NCI-H446 treated with DMSO at 0.1 percent for 48 hours (cell line): Measurements from ENCODE around the gene CDH16.
"Not testable (repeated sequence)": the region's sequence is repeated elsewhere in the genome, so short reads cannot be mapped to it uniquely, and the experiment has no call there.

Experiments used
- DNase-seq: peaks from one replicate; lab custom pipeline; 2025; lab: John Stamatoyannopoulos, UW

CDH16 gene

GRCh38 chr16:66910175-66910940, 8.3 kb downstream of the CDH16 start:
- no peak for DNase-seq

DNA sequence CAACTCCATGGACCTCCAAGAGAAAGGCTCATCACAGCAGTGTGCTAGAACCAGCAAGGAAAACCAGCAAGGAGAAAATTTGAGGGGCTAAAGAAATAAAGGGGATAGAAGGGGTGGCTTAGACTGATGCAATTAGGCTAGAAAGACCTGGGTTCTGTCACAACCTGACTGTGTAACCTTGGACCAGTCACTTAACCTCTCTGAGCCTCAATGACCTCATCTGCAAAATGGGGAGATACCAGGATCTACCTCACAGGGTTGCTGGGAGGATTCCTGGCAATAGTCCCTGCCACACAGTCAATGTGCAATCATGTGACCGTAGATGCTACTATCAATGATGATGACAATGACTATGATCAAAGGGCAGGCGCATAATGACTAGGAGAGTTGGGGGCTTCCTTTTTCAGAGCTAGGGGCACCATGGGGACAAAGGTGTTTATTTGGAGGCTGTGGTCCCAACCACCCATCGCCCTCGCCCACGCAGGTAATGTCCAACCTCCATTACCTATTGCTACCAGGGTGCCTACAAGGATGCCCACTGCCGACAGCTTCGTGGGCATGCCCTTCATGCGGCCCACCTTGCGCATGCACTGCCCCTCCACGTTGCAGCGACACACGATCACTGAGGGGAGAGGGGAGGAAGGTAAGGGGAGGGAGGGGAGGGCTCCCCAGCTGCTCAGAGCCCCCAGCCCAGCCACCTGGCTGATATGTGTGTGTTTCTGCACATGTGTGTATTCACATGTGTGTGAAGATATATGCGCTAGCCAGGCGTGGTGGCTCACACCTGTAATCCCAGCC, 9.7 kb downstream of the CDH16 start:
- no peak for DNase-seq

- no peak for DNase-seq
Observed at GRCh38 chr16:66908116-66908515, 10.6 kb downstream of the CDH16 start.

- DNase-seq: no peak
Observed at GRCh38 chr16:66906916-66907836, 11.5 kb downstream of the CDH16 start.

DNA sequence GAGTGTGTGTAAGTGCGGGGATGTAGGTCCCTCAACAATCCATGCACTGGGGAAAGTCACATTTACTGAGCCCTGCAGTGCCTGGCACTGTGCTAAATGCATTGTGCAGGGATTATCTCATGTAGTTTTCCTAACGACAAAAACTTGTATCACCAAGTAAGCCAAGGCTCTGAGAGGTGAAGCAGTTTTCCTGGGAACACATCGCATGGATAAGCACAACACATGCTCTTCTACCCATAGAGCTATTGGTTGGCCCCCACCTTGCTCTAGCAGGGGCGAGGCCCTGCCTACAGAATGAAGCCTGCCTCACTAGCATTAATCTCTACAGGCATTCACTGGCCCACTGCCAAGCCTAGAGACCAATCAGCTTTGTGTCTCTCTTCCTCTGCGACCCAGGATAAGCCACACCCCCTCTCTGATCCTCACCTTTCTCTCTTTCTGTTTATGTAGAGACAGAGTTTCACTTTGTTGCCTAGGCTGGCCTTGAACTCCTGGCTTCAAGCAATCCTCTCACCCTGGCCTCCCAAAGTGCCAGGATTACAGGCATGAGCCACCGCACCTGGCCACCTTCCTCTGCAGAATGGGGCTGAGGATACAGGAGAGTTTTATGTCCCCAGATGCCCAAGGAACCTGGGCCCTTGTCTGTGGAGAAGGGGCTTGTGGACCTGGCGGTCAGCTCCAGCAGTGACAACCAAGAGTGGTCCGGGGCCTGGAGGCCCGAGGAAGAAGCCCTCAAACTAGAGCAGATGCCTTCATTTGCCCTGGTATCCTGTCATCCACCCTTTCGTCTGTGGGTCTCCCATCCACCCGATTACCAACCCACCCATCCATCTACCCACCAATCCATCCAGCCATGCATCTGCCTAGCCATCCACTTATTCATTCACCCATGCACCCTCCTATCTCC, 12.8 kb downstream of the CDH16 start:
- DNase-seq: no peak

- DNase-seq: no peak
Observed at GRCh38 chr16:66904846-66905632, 13.6 kb downstream of the CDH16 start.

- DNase-seq: no peak
Observed at GRCh38 chr16:66904428-66904845, 14.2 kb downstream of the CDH16 start.

DNA sequence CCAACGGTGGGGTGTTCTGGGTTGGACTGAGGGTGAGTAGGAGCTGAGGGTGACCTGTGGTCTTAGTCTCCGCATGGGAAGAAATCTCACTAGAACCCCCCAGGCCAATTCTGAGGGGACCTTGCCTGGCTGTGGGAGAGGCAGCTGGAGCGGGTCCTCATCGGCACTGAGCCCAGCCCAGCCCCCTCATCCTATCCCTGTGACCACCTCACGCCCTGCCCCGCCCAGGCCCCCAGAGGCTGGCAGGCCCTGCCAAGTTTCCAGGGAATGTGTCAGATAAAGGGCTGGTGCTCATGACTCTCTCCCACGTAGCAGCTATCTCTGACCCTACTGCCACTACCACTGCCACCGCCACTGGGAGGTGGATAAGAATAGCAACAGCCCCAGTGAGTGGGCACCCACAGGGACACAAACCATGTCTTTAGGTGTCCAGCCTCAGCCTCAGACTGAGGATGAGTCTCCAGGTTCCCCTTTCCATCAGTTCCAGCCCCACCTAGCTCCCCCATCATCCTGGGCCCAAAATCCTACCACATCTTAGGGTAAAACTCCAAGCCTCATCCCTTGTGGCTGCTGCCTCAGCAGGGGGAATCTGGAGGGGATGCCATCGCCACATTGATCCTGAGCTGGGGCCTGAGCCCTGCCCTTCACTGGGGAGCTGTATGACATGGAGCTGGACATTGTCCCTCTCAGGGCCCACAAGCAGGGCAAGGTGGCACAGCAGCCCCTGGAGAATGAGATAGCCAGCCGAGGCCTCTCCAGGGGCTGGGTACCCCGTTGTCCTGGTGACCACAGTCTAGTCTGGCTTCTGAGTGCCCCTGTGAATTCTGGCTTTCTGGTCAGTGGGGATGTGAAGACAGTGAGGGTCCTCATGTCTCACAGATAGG, 14.9 kb downstream of the CDH16 start:
- no peak for DNase-seq

- DNase-seq: no peak
Observed at GRCh38 chr16:66902648-66903543, 15.8 kb downstream of the CDH16 start.

- DNase-seq: no peak
Observed at GRCh38 chr16:66901626-66902025, 17.1 kb downstream of the CDH16 start.

- no peak for DNase-seq
Observed at GRCh38 chr16:66900721-66901441, 17.8 kb downstream of the CDH16 start.

GRCh38 chr16:66899945-66900710, 18.6 kb downstream of the CDH16 start:
- DNase-seq: no peak

DNA sequence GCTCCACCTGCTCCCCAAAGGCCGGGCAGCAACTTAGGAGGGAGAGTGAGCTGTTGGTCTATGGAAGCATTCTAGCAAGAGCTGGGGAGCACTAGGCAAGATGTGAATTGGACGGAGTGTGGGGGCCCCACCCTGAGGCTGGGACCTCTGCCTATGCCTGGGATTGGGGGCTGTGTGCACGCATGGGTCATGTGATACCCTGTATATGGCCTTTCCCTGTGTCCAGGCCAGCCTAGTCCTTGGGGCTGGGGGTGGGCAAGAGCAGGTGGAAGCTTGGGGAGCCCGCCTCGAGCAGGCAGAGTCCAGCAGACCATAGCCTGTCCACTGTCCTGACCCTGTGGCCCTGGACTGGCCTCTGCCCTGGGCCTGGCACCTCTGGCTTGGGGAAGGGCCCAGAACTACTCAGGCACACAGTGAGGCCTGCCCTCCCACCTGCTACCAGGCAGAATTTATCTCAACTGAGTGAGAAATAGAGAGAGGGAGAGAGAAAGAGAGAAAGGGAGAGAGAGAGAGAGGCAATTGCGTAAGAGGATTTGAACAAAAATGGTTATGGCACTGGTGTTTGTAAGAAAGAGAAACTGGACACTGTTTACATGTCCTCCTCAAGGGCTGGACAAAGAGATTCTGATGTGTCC, 19.3 kb downstream of the CDH16 start:
- no peak for DNase-seq

GRCh38 chr16:66898933-66899309, 19.8 kb downstream of the CDH16 start:
- no peak for DNase-seq

DNA sequence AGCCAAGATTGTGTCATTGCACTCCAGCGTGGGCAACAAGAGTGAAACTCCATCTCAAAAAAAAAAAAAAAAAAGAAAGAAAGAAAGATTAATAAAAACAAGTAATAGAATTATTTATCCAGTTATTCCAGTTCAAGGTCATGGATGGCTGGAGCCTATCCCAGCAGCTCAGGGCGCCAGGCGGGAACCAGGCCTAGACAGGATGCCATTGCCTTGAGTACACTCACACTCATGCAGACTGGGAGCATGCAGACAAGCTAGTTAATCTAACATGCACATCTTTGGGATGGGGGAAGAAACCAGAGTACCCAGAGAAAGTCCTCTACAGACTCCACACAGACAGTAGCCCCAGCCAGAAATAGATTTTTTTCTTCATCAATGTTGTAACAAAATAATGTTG, 20.5 kb downstream of the CDH16 start:
- DNase-seq: no peak

GRCh38 chr16:66896682-66897081, 22.0 kb downstream of the CDH16 start:
- not testable (repeated sequence) for DNase-seq
